SH-SY5Y (cell line): Measurements from ENCODE around the gene YBEY.

ENCODE experiments used
- GATA2 ChIP-seq: IDR thresholded peaks from 2 replicates; pipeline ENCODE4 v1.6.1; 2011; ENCODE audit warnings: mild to moderate bottlenecking, low read depth, low read length
- GATA3 ChIP-seq: IDR thresholded peaks from 2 replicates; pipeline ENCODE4 v1.6.1; 2011; ENCODE audit warnings: low read depth, mild to moderate bottlenecking, low read length, moderate library complexity

DNA sequence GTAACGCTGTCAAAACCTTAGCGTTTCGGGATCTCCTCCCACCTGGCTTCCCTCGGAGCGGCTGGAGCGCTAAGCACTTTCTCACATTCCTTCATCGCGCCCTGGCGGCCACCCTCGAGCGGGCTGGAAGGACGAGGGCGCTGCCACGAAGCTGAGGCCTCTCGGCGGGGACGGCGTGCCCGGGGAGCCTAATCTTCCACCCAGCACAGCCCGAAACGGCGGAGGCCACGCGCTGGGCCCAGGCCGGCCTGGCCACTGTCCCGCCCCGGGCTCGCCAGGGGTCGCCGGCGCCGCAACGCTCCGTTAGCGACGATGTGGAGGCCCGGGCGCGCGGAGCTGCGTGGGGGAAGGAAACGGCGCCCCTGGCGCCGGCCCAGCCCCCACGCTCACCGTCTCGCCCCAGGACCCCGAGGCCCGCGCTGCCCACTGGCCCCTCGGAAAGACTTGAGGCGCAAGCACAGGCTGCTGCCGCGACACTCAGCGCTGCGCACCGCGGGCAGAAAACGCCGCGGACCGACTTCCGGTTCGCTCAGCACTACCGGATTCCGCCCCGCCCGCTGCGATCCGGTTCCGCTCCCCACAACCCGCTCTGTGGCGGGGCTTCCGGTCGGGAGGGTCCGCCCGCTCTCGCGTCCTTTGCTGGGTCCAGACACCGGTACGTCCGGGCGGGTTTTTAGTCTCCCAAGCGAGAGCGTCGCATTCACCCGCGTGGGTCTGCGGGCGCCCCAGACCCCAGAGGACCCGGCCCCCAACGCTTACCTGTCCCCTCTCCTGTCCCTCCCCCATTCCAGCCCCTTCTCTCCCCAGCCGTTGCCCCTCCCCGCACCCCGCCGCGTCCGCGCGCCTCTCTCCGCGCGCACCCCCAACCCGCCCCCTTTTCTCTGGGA is at the start of gene YBEY:
- TF ChIP-seq GATA2 = no peak
- no peak for TF ChIP-seq GATA3
